Prostate gland (tissue), 2 donors: ENCODE measurements around the gene SULF2. TPM values are rescaled to one million over a fixed set of nuclear protein-coding genes. Genes with fewer than 3 reads are reported as not detected.

Experiments
- DNase-seq: peaks from one replicate; pipeline ENCODE4 v3.0.0-alpha.2; 2019; ENCODE audit warnings: low spot score
- H3K27ac ChIP-seq, 2 donors: fragments of 200-600 bp; sonication (generic); 2 replicates each; pipeline ENCODE4 v1.5.1; 2017 to 2019
- H3K27me3 ChIP-seq: fragments of 200-600 bp; sonication (generic); replicated peaks from 2 replicates; pipeline ENCODE4 v1.5.1; 2019; ENCODE audit not compliant: insufficient read depth
- H3K36me3 ChIP-seq, 2 donors: fragments of 200-600 bp; sonication (generic); 1 replicate in 1 of 2; 2 replicates in 1 of 2; pipeline versions ENCODE4 v1.5.1 to v1.8.1; 2017 to 2019
- H3K4me1 ChIP-seq: fragments of 200-600 bp; sonication (generic); replicated peaks from 2 replicates; pipeline ENCODE4 v1.5.1; 2019
- H3K4me3 ChIP-seq, 2 donors: fragments of 200-600 bp; sonication (generic); 2 replicates each; pipeline ENCODE4 v1.5.1; 2017 to 2019
- H3K9me3 ChIP-seq: fragments of 200-600 bp; sonication (generic); 2 replicates; pipeline ENCODE4 v1.5.1; 2017
- POLR2A ChIP-seq: fragments of 450-650 bp; IDR thresholded peaks from one replicate; pipeline ENCODE4 v1.6.1; 2016; ENCODE audit warnings: antibody characterized with exemption, mild to moderate bottlenecking
- POLR2AphosphoS5 ChIP-seq: sonication (generic); formaldehyde crosslinking; IDR thresholded peaks from one replicate; pipeline ENCODE4 v1.6.1; 2017; ENCODE audit warnings: antibody characterized with exemption
- WGBS: methylation state at CpG from one replicate; pipeline ENCODE4 v1.1.5; 2018; 5-methylcytosine and 5-hydroxymethylcytosine counted together
- intact Hi-C: fragments of 100-400 bp; cut with DNase I; formaldehyde crosslinking; loops from one replicate; pipeline ENCODE4 v1.14.2; 2022
- total RNA-seq, 2 donors: library from RNA; depleted of rRNA; stranded (reverse); fragments of >200 nt; gene quantifications; one replicate each; pipeline ENCODE4 v1.1.0, GENCODE V29; 2016
- TF ChIP-seq, protein P1 (sequence below), 4 experiments: fragments of 200-600 bp in 2 of 4; fragments of 450-650 bp in 2 of 4; sonication (generic) in 2 of 4; IDR thresholded peaks; 1 replicate in 3 of 4; 2 replicates in 1 of 4; pipeline ENCODE4 v1.5.1; 2016 to 2019; ENCODE audit warnings: antibody characterized with exemption in 4 of 4, mild to moderate bottlenecking in 2 of 4, moderate library complexity in 2 of 4

The SULF2 gene
- total RNA-seq, 2 donors from 2014 or later, result 43.6 to 82.0 TPM

GRCh38 chr20:47679462-47679861 lies 105.8 kb downstream of the SULF2 start:
- WGBS, result 98% methylated on average over 3 of the region's 4 CpGs
- intact Hi-C loops, result loop anchor here (2.0 to 10.0 kb wide), 5 partner anchors 105 to 943 kb away; partner anchors contain the start of gene SULF2
- H3K36me3 ChIP-seq, result no peaks in the 10 kb centered on the region
- no peak overlapping the region for H3K27ac ChIP-seq
- no peaks in the 10 kb centered on the region for H3K9me3 ChIP-seq
- H3K4me3 ChIP-seq, result no peak overlapping the region
- no peaks in the 10 kb centered on the region for H3K4me1 ChIP-seq
- no peaks in the 10 kb centered on the region for H3K27me3 ChIP-seq
- TF ChIP-seq POLR2AphosphoS5 (no peak), POLR2A (no peak)
- TF ChIP-seq, protein P1, sequence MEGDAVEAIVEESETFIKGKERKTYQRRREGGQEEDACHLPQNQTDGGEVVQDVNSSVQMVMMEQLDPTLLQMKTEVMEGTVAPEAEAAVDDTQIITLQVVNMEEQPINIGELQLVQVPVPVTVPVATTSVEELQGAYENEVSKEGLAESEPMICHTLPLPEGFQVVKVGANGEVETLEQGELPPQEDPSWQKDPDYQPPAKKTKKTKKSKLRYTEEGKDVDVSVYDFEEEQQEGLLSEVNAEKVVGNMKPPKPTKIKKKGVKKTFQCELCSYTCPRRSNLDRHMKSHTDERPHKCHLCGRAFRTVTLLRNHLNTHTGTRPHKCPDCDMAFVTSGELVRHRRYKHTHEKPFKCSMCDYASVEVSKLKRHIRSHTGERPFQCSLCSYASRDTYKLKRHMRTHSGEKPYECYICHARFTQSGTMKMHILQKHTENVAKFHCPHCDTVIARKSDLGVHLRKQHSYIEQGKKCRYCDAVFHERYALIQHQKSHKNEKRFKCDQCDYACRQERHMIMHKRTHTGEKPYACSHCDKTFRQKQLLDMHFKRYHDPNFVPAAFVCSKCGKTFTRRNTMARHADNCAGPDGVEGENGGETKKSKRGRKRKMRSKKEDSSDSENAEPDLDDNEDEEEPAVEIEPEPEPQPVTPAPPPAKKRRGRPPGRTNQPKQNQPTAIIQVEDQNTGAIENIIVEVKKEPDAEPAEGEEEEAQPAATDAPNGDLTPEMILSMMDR (IDR thresholded peaks at IDR 0.05), result no peak
- no peak for DNase-seq

- no peak for DNase-seq
- Histone ChIP-seq H3K27me3 (no peaks in the 10 kb centered on the region), H3K4me3 (no peak overlapping the region), H3K27ac (no peak overlapping the region), H3K9me3 (no peaks in the 10 kb centered on the region), H3K4me1 (no peaks in the 10 kb centered on the region), H3K36me3 (no peaks in the 10 kb centered on the region)
- 97% methylated on average over 17 of the region's 17 CpGs for WGBS
- intact Hi-C loops, result loop anchor here (2.0 to 10.0 kb wide), 5 partner anchors 106 to 944 kb away; partner anchors contain the start of gene SULF2
- TF ChIP-seq POLR2AphosphoS5 (no peak), POLR2A (no peak)
- TF ChIP-seq, protein P1 (IDR thresholded peaks at IDR 0.05), result no peak
These were observed 106.7 kb downstream of the SULF2 start for GRCh38 chr20:47678536-47678935.

- WGBS, result 39% methylated on average over 15 of the region's 15 CpGs
These were observed 107.4 kb downstream of the SULF2 start for GRCh38 chr20:47677635-47678453.

DNA sequence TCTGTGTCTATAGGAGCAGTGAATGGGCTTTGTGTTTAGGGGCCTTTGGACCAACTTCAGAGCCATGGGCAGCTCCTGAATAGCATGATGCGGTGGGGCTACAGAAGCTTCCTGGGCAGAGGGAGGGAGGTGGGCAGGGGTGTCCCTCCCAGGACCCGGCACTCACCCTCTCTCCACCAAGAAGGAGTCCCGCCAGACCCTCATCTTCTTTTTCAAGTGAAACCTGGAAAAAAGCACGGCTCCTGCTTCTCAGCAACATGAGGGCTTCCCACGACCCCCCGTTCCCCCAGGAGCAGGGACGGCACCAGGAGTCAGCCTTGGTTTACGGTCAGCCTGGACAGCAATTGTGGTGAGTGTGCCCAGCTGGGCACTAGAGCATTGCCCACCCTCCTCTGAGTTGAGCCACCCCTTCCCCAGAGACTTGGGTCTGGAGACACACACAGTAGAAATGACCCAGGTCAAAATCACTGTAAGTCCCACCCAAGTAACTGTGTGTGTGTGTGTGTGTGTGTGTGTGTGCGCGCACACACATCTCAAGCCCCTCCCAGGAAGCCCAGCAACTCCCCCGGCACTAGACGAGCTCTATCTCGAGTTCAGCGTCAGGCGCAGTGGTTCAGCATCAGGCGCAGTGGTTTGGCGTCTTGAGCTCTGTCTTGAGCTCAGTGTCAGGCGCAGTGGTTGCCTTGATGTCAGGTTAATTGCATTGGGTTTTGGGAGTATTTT lies 108.2 kb downstream of the SULF2 start:
- Histone ChIP-seq H3K4me1 (no peaks in the 10 kb centered on the region), H3K9me3 (no peaks in the 10 kb centered on the region), H3K27me3 (no peaks in the 10 kb centered on the region), H3K4me3 (no peak overlapping the region), H3K36me3 (no peaks in the 10 kb centered on the region), H3K27ac (no peak overlapping the region)
- DNase-seq, result no peak
- TF ChIP-seq POLR2A (no peak), POLR2AphosphoS5 (no peak)
- TF ChIP-seq, protein P1 (IDR thresholded peaks at IDR 0.05), result no peak
- intact Hi-C loops, result loop anchor here (5.0 to 10.0 kb wide), 4 partner anchors 498 to 945 kb away; no protein-coding TSS in a partner anchor
- 91% methylated on average over 18 of the region's 18 CpGs for WGBS

More at GRCh38 chr20:47677635-47678453, 107.4 kb downstream of the SULF2 start:
- Histone ChIP-seq H3K4me1 (no peaks in the 10 kb centered on the region), H3K27ac (no peak overlapping the region), H3K36me3 (no peaks in the 10 kb centered on the region), H3K9me3 (no peaks in the 10 kb centered on the region), H3K4me3 (no peak overlapping the region), H3K27me3 (no peaks in the 10 kb centered on the region)
- DNase-seq, result peak; percentile 46
- intact Hi-C loops, result loop anchor here (2.0 to 10.0 kb wide), 5 partner anchors 107 to 944 kb away; partner anchors contain the start of gene SULF2
- TF ChIP-seq, protein P1 (IDR thresholded peaks at IDR 0.05), result peak; percentile 57 to 86 (median 82)
- TF ChIP-seq POLR2AphosphoS5 (no peak), POLR2A (no peak)
